NCI-H2196 (cell line): ENCODE measurements around the gene GCDH.
"Not testable (repeated sequence)": the region's sequence is repeated elsewhere in the genome, so short reads cannot be mapped to it uniquely, and the experiment has no call there.

ENCODE experiments used
- DNase-seq: peaks from one replicate; lab custom pipeline; 2025; ENCODE audit not compliant: unreplicated experiment; lab: John Stamatoyannopoulos, UW

The GCDH gene

DNA sequence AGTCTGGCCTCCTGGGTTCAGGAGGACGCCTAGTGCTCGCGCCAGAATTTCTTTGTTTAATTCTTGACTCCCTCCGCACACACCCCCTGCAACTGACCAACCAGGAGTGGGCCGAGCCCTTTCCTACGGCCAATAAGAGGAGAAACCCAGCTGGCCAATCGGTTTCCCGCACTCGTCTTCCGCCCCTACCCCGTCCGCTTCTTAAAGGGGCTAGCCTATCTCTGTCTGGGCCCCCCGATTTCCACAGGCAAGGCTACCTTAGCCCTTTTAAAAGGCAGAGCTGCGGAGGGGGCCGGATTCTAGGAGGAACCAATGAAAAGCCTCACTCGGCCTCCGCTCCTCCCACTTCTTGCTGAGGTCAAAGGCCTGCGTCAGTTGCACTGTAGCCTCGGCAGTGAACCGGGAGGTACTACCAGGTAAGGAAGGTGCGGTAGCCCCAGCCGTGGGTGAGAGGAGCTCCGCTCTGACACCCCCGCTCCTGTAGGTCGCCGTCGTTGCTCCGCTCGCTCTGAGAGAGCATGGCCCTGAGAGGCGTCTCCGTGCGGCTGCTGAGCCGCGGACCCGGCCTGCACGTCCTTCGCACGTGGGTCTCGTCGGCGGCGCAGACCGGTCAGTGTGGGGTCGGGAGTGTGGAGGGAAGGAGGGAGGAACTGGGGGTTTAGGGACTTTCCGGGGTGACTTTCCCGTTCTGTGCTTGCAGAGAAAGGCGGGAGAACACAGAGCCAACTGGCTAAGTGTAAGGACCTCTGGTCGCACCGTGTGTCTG, at the start of gene GCDH:
Gene GCDH (plus strand): TSS at position 374 of the 766 bp plus-strand sequence. CDS start 145 bp downstream, at position 519.
- DNase-seq: peak; percentile 97

DNA sequence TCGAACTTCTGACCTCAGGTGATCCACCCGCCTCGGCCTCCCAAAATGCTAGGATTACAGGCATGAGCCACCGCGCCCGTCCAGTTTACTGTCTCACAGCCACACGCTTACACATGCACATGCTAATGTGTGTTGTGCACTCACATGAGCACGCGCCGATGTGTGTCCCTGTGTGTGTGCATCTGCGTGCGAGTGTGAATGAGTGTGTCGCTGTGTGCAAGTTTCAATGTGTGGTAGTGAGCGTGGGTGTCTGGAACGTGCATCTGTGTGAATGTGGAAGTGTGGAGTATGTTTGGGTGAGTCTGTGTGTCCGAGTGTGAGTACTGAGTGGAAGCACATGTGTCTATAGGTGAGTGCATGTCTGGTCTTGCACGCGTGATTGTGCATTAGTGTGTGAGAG, 48.4 kb upstream of the GCDH start:
- no peak for DNase-seq

DNA sequence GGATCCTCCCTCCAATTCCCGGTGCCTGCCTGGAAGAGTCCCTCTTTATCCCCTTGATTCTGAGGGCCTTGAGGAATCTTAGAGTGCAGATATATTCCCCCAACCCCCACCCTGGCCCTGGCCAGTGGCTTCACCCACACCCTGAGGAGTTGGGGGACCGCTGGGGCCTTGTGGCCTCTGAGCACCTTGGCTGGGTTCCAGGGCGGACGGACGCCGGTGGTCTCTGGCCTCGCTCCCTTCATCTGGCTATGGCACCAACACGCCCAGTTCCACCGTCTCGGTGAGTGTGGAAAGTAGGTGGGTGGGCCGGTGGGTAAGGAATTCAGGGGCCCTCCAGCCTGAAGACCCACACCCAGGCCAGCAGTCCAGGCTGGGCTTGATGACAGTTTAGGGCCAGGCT, 47.6 kb upstream of the GCDH start:
- DNase-seq: no peak

DNA sequence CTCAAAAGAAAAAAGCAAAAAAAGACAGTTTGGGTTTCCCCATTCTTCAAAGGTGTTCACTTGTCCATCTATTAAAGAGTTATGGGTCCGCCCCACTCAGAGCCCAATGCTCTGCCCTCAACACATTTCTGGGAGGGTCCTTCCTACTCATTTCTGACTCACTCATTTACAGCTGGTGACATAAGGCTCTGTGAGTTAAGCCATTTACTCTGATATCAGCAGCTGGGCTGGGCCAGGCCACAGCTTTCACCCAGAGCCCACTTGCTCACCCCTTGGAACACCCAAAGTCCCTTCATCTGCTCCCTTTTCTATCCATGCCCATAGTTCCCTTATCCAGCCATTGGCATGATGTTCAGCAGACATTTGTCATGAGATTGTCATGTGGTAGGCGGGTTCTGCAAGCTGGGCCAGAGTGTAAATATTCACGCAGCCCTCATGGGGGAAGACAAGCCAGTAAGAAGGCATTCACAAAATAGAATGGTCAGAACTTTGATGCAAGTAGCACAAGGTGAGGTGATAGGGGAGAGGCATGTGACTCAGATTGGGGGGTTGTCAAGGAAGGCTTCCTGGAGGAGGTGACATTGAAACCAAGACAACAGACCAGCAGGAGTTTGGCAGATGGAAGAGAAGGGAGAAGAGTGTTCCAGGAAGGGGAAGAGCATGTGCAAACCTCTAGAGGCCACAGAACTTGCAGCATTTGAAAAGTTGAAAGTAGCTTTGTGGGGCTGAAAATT, 46.8 kb upstream of the GCDH start:
- no peak for DNase-seq

DNA sequence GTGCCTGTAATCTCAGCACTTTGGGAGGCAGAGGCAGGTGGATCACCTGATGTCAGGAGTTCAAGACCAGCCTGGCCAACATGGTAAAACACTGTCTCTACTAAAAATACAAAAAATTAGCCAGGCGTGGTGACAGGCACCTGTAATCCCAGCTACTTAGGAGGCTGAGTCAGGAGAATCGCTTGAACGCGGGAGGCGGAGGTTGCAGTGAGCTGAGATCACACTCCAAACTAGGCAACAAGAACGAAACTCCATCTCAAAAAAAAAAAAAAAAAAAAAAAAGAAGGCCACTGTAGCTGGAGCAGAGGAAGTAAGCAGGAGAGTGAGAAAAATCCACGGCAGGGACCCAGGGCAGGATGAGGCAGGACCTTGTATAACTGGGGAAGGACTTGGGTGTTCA, 44.3 kb upstream of the GCDH start:
- DNase-seq: not testable (repeated sequence)

DNA sequence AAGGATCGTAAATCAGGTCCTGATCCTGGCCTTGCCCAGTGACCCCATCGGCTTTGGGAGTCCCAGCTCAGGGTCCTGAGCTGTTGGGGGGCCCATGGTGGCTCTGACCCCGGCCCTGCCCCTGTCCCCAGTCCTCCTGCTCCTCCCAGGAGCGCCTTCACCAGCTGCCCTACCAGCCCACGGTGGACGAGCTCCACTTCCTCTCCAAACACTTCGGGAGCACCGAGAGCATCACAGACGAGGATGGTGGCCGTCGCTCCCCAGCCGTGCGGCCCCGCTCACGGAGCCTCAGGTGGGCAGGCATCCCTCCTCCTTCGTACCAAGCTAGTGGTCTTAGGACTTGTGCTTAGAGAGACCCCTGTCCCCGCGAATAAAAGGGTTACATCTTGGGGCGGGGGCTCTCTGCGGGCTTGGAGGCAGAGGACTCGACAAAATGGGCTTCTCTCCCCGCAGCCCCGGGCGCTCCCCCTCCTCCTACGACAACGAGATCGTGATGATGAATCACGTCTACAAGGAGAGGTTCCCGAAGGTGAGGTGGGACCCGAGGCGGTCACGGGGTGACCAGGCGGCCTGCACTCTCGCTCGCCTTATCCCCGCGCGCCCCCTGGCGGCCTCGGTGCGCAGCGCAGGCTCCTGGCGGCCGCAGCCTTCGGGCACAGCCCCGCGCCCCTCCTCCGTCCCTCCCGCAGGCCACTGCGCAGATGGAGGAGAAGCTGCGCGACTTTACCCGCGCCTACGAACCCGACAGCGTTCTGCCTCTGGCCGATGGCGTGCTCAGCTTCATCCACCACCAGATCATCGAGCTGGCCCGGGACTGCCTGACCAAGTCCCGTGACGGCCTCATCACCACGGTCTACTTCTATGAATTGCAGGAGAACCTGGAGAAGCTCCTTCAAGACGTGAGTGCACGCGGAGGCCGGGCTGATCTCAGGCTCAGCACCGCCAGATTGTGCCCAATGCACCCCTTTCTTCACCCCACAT, 43.5 kb upstream of the GCDH start:
- peak; percentile 92 for DNase-seq

DNA sequence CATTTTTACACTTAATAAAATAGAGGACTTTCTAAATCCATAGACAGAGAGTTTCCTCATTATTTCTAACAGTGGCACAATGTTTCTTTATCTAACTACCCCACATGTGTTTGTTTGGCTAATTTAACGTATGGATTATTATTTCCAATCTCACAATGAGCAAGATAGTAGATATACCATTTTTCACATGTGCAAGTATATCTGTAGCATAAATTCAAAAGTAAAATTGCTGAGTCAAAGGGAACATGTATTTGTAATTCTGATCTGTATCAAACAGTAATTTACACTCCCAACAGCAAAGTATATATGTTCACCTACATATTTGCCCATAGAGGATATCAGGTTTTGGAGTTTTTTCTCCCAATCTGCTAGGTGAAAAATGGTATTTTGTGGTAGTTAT, 34.3 kb upstream of the GCDH start:
- DNase-seq: no peak

DNA sequence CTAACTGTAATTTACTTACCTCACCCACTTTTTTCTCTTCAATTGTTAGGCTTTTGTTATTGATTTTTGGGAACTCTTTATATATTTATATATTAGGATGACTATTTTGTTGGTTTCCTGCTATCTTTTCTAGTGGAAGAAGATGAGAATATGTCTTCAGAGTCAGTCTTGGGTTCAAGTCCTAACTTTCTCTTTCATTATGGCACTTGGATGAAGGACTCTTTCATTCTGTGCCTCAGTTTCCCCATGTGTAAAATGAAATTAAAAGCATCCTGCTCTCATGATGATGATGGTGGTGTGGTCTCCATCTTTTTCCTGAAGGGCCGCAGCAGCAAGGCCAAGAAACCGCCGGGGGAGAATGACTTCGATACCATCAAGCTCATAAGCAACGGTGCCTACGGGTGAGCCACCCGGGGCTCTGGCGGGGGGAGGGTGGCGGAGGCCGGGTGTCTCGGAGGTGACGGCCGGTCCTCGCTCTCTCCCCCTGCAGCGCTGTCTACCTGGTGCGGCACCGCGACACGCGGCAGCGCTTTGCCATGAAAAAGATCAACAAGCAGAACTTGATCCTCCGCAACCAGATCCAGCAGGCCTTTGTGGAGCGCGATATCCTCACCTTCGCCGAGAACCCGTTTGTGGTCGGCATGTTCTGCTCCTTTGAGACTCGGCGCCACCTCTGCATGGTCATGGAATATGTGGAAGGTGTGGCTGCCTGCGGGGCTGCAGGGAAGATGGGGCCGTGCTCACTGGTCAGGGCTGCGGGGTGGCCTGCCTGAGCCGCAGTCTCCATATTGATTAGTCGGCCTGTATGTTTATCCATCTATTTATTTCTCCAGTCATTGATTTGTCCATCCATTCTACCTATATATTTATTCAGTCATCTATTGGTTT, 32.7 kb upstream of the GCDH start:
- DNase-seq: no peak

DNA sequence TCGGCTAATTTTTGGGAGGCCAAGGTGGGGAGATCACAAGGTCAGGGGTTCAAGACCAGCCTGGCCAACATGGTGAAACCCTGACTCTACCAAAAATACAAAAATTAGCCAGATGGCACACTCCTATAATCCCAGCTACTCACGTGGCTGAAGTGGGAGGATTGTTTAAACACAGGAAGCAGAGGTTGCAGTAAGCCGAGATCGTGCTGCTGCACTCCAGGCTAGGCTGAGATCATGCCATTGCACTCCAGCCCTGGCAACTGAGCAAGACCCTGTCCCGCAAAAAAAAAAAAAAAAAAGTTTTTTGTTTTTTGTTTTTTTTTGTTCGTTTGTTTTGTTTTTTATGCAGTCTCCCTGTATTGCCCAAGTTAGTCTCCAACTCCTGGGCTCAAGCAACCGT, 31.4 kb upstream of the GCDH start:
- DNase-seq: no peak

DNA sequence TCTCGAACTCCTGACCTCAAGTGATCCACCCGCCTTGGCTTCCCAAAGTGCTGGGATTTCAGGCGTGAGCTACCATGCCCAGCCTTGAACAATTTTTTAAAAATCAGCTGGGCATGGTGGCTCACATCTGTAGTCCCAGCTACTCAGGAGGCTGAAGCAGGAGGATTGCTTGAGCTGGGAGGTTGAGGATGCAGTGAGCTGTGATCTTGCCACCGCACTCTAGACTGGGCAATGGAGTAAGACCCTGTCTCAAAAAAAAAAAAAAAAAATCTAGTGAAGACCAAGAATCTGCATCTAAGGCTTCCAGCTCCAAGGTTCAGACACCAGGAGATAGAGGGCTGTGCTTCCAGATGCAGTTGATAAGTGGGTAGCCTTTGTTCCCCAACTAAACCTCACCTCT, 26.8 kb upstream of the GCDH start:
- no peak for DNase-seq

DNA sequence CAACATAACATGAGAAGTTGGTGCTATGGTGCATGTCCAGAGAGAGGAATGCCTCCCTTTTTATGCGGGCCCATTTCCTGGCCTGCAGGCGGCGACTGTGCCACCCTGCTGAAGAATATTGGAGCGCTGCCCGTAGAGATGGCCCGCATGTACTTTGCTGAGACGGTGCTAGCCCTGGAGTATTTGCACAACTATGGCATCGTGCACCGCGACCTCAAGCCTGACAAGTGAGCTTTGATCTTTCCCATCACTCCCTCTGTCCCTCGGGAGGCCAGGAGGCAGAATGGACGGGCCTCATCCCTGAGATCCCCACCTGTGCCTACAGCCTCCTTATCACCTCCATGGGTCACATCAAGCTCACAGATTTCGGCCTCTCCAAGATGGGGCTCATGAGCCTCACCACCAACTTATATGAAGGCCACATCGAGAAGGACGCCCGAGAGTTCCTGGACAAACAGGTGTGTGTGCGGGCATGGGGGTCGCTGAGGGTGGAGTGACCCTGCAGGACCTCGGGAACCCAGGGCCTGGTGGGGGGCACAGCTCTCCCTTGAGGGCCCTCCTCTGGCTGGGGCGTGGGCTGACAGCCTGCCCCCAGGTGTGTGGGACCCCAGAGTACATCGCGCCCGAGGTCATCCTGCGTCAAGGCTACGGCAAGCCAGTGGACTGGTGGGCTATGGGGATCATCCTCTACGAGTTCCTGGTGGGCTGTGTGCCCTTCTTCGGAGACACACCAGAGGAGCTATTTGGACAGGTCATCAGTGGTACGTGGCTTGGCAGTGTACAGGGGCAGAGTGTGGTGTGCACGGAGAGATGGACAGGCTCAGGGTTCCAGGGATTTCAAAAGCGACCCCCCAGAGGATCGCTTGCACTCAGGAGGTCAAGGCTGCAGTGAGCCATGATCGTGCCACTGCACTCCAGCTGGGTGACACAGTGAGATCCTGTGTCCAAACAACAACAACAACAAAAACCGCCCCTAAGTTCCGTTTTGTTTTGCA, 25.9 kb upstream of the GCDH start:
- DNase-seq: no peak

DNA sequence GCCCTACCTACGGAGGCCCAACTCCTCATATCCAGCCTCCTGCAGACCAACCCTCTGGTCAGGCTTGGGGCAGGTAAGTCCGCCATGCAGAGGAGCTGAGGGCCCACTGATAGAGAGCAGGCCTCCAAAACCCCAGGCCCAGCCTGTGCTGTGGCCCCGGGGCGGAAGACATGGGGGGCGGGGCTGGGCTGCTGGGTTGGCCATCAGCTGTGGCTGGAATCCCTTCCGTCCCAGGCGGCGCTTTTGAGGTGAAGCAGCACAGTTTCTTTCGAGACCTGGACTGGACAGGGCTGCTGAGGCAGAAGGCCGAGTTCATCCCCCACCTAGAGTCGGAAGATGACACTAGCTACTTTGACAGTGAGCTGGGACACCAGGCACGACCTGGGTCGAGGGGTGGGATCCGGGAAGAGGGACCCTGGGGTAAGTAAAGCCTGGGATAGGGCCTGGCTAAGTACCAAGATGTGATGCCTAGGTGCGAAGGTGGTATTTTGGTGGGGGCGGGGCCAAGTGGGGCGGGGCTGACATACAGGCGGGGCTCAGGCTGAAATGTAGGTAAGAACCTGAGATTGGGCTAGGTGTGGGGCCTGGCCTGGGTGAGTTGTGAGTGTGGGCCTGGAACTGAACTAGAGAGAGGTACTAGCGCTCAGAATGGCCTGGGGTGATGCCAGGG, 25.1 kb upstream of the GCDH start:
- DNase-seq: no peak

DNA sequence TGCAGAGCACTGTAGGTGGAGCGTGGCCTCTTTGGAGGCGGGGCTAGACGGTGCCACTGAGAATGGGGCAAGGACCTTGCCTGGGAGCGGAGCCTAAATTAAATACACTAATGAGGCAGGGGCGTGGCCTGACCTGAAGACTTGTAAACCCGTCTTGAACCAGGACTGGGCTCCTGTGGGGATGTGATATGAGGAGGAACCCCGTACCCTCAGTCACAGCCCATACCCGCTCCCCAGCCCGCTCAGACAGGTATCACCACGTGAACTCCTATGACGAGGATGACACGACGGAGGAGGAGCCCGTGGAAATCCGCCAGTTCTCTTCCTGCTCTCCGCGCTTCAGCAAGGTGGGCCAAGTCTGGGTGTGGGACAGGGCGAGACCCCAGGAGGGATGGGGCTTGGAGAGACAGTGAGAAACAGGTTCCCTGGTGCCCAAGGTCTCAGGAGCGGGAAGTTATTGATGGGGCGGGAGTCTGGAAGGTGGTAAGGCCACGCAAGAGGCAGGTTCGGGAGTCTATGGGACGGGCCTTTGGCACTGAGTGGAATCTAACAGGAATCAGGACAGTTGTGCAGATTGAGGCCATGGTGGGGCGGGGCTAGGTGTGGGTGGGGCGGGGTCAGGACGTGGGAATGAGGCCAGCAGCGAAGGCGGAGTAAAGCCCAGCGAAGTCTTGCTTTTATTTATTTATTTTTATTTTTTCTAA, 24.4 kb upstream of the GCDH start:
- peak; percentile 48 for DNase-seq

DNA sequence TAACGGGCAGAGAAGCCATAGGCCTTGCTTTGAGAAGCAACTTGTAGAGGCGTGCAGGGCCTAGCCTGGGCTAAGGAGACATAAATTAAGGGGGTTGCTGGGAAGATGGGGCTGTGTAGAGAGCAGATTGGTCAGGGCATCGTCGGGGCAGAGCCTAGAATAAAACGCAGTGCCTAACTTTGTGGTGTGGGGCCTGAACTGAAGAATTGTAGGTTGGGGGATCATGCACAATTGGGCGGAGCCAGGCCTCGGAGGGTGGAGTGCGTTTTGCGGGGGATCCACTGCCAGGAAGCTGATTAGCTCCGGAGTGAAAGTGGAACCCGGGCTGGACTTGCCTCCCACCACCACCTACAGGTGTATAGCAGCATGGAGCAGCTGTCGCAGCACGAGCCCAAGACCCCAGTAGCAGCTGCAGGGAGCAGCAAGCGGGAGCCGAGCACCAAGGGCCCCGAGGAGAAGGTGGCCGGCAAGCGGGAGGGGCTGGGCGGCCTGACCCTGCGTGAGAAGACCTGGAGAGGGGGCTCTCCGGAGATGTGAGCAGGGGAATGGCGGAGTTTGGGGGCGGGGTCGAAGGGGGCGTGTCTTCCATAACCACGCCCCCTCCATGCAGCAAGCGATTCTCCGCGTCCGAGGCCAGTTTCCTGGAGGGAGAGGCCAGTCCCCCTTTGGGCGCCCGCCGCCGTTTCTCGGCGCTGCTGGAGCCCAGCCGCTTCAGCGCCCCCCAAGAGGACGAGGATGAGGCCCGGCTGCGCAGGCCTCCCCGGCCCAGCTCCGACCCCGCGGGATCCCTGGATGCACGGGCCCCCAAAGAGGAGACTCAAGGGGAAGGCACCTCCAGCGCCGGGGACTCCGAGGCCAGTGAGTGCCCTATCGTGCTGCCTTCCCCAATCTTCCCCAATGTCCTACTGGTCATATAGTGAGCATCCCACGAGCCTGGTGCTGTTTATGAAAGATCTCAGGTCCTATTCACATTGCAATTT, 23.6 kb upstream of the GCDH start:
- DNase-seq: peak; percentile 83

DNA sequence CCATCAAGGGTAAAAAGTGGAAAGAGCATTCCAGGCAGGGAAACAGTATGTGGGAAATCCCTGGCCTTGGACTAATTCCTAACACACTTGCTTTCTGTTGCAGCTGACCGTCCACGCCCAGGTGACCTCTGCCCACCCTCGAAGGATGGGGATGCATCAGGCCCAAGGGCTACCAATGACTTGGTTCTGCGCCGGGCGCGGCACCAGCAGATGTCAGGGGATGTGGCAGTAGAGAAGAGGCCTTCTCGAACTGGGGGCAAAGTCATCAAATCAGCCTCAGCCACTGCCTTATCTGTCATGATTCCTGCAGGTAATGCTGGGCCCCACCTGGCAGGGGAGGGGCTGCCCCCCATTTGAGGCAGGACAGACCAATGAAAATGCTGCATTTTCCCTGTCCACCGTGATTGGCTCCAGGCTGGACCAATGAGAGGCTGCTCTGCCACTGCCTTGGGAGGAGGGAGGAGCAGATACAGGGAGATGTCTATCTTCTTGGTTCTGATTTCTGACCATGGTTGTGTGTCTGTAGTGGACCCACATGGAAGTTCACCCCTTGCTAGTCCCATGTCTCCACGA, 22.3 kb upstream of the GCDH start:
- peak; percentile 70 for DNase-seq

DNA sequence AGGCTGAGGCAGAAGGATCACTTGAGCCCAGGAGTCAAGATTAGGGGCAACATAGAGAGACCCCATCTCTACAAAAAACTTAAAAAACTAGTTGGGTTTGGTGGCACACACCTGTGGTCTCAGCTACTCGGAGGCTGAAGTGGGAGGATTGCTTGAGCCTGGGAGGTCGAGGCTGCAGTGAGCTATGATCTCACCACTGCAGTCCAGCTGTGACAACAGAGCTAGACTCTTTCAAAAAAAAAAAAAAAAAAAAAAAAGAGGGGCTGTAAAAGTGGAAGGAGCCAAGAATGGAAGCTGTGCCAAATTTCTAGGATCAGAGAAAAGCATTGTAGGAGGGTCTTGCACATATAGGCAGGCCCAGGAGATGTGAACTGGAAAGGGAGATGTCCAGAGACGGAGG, 19.3 kb upstream of the GCDH start:
- no peak for DNase-seq

DNA sequence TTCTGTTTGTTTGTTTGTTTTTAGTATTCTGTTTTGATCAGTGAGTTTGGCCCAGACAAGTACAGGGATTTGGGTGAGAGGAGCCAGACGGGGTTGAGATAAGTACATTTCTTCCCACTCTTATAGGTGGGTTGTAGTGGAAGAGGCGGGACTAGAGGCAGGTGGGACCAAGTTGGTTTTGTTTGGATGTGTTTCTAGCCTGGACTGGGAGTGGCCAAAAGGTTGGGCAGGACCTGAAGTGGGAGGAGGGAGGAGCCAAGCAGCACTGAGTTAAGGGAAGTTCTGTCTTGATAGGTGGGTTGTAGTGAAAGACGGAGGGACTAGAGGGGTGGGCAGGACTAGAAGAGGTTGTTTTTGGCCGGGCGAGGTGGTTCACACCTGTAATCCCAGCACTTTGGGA, 18.7 kb upstream of the GCDH start:
- no peak for DNase-seq
